Measurements from ENCODE around the gene SEMA6D.
"Not testable (repeated sequence)": the region's sequence is repeated elsewhere in the genome, so short reads cannot be mapped to it uniquely, and the experiment has no call there.

Gene SEMA6D

DNA sequence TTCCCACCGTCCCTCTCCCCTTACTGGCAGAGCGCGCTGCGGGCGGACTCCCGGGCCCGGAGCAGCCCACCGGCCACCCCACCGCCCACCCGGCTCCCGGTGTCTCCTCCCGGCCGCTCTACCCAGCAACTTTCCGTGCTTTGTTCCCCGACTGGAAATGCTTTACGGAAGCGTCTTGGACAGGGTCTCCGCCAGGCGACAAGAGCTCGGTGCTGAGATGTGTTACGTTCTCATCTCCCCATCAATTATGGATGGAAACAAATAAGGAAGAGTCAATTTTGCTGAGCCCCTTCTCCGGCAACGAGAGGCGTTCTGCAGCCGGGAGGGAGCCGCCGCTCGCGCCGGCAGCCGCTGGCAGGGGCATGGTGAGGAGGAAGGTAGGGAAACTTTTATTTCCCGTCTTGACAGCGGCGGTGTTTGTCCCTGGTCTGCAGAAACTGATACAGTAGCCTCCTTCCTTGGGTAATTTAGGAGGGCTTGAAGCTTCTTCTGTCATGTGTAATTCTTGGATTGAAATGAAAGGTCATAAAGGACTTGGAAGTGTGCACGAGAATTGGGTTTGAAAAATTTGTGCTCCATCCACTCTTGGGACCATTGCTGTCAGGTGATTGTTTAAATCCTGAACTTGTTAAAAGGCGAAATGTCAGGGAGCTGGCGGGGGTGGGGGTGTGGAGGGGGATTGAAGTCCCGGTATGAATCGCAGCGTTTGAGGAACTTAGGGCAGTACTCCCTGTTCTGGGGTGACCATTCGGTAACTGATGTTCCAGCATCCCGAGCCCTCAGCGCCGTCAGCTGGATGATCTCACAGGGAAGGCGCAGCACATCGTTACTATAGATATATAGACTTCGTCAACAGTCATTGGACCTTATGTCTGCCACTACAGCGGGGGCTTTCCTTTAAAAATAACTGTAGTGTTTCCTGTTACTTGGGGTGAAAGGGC is 1.5 kb downstream of the SEMA6D start:
- DNase-seq: no peak

DNA sequence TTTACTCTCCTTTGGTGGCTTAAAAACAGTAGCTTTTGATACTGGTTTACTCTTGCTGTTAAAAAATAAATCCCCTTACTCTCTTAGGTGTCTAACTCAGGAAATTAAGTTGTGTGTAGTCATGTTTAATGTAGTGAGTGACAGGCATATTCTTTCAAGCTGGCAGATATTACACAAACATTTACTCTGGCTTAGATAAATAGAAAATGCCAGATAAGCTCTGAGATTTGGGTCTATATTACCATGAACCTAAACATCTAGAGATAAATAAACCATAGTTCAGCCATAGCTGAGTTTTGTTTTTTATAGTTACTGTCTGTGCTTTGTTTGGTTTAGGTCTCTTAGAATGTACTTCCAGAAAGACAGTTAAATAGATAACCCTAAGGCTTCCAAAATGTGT is 2.4 kb downstream of the SEMA6D start:
- no peak for DNase-seq

DNA sequence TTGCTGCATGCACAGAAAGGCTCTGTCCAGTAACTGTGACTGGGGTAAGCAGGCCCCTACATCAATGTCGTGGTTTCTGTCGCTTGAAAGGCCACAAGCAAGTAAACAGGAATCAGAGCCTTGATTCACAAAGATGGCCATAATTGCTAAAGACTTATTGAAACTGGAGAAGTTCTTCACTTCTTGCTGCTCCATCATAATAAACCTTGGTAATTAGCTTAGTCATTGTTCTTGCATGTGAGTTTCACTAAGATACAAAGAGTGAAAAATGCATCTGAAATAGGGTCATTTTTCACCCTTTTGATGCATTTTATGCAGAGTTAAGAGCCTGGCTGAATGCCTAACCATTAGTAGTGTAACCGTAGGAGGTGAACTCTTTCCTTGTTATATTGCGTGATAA is 3.2 kb downstream of the SEMA6D start:
- DNase-seq: no peak

DNA sequence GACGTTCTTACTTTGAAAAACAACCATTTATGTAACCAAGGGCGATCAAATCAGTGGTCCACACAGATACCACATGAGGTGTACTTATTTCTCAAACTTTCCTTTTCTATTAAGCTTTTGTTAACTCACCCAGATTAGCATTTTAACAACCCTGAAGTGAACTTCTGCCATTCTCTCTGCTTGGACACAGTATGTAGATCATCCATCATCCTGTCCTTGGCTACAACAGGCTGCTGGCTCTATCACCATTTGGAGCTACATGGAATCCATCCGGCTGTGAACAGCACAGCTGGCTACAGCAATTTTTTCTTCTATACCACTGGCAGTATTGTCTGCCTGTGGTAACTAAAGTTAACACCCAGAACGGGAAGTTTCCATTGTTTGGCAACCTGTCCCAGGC is 4.4 kb downstream of the SEMA6D start:
- DNase-seq: no peak

DNA sequence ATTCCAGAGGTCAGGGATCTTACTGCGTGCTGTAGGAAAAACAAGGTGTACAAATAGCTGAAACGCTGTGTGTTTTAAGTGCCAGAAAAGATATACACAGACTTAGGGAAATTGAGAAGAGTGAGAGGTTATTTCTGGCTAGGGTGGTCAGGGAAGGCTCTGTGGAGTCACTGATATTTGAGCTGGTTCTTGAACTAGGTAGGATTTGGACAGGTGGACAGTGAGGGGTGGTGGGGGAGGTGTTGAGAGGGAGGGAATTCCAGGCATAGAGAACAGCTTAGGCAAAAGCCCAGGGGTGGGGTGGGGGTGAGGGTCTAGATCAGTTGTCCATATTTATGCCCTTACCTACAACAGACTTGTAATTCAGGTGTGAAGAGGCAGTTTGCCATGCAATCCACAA is 7.0 kb downstream of the SEMA6D start:
- DNase-seq: no peak

DNA sequence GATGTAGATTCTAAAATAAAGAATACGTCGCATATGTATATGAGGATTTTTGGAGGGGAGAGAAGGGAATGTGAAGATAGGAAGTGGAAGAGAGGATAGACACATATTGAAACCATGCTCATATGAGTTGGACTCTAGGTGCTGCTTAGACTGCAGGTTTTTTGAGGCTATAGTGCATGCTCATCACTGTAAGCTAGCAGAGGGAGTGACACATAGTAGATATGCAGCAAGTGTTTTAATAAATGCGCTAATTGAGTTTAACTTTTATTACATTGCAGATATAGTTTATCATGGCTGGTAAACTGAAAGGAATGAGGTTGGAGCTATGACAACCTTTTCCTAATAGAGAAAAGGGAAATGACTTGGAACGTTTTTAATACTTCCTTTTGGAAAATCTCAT is 7.7 kb downstream of the SEMA6D start:
- DNase-seq: no peak

DNA sequence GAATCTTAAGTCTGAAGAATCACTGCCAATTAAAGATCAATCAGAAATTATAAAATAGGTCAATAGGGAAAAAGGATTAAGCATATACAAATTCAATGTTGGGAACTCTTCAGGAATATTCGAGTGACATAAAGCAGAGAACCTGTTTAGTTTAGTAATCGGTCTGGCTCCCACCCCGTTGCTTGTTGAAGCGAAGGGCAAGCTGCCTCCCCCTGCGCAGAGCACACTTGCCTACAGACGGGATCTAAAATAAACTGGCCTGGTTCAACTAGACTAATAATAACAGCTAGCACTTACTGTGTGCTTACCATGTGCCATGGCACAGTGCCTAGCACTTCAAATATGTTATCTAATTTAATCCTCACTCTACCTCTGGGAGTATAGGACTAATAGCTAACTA is 8.6 kb downstream of the SEMA6D start:
- DNase-seq: no peak

DNA sequence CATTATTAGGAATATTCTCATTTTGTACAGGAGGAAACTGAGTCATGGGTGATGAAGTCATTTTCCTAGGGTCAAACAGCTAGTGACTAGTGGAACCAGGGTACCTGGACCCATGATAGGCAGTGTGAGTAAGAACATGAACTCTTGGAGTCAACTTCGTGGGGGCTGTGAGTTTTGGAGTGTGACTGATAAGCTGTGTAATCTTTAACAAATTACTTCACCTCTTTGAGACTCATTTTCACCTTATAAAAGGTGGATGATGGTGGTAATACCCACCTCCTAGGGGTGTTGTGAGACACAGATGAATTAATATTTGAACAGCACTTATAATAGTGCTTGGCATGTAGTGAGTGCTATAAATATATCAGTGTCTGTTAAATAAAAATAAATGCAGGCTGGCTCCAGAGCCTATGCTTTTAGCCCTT is 9.1 kb downstream of the SEMA6D start:
- DNase-seq: no peak

DNA sequence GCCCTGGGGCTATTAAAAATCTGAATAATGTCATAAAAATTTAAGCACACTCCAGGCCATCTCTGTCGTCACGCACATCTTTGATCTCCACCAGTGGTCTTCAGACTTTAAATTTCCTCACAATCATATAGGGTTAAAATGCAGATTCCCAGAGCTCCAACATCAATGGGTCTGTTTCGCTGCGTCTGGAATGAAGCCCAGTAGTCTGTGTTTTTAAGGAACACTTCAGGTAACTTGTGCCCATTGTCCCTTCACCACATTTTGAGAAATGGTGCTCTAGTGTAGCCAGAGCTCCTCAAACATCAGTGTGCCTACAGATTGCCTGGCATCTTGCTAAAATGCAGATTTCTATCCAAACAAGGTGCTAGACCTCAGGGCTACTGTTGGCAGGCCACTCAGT is 9.8 kb downstream of the SEMA6D start:
- DNase-seq: no peak

DNA sequence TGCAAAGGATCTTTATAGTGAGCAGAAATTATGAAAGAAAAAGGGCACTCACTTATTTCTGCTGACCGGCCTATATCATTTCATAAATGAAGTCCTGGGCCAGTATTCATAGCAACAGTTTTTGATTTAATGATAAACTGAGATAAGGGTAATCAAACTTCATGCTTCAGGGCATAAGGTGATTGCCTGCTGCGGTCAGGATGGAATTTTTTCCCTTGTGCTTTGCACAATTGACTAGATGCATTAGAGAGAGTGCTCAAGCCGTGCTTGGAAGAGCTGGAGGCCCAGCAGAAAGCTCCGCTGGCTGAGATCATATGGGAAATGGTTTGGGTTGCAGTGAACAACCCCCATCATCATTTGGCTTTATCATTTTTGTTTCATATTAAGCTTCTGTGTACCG is 10.4 kb downstream of the SEMA6D start:
- DNase-seq: no peak

DNA sequence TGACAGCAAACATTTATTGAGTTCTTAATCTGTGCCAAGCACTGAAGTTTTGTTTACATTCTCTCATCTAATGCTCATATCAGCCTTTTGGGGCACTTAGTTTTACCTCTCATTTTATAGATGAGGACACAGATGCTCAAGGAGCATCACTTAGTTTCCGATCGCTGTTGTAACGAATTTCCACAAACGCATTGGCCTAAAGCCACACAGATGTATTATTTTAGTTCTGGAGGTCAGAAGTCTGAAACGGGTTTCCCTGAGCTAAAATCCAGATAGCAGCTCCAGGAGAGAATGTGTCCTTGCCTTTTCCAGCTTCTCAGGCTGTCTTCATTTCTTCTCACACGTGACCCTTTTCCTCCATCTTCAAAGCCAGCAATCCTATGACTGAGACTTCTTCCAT is 11.1 kb downstream of the SEMA6D start:
- no peak for DNase-seq

DNA sequence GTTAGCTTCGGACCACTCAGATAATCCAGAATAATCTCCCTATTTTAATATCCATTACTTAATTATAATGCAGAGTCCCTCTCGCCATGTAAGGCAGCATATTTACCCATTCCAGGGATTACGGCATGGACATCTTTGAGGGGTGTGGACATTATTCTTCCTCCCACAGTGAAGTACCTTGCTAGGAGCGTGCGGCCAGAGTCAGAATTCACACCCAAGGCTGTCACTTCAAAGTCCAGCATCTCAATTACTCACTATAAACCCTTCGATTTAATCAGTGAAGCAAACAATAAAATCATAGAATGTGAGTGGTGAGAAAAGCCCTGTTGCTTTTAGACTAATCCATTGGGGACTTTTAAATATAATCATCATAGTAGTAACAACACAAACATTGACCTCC is 11.6 kb downstream of the SEMA6D start:
- DNase-seq: no peak

DNA sequence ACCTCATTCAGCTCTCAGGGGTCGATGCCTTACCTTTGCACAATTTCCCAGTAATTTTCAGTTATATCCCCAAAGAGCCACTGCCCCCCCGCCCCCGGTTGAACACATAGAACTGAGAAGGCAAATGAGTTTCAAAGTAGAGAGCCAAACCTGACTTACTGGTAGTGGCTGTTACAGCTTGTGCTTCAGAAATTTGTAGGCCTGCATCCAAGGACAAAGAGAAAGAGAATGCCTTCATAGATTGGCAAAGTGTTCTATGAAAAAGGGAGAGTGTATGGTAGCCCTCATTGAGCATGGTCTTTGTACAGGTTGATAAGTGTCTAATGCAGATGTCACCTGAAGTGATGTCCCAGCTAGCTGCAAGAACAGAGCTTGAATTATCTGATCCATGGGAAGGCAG is 13.9 kb downstream of the SEMA6D start:
- no peak for DNase-seq

DNA sequence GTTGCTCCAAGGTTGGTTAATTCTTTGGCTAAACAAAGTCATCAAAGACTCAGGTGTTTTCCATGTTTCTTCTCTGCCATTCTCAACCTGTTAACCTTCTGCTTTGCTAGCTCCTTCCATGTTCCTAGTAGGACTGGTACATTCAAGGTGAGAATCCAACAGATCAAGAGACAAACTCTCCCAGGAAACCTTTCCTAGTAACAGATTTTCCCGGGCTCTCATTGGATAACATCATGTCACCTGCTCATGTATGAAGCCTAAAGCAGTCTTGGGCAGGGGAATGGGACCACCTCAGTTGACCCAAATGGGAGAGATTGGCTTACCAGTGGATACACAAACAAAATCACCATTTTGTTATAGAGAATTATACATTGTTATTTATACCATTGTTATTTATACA is 14.9 kb downstream of the SEMA6D start:
- no peak for DNase-seq

DNA sequence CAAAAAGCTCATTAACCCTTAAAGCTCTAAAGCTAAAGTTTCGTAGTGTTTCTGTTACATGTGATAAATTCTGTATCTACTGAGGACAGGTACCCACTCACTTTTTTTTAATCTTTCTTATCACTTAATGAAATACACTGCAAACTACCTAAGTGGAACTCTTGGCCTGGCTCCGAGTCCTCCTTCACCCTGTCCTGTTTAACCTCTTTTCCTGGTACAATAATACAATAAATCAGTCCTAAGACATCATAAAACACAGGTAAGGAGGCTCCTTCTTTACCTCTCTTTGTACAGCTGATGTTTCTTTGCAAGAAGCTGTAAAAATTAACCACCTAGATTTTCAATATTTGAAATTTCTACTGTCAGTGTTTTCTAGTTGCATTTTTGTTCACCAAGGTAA is 15.8 kb downstream of the SEMA6D start:
- no peak for DNase-seq

DNA sequence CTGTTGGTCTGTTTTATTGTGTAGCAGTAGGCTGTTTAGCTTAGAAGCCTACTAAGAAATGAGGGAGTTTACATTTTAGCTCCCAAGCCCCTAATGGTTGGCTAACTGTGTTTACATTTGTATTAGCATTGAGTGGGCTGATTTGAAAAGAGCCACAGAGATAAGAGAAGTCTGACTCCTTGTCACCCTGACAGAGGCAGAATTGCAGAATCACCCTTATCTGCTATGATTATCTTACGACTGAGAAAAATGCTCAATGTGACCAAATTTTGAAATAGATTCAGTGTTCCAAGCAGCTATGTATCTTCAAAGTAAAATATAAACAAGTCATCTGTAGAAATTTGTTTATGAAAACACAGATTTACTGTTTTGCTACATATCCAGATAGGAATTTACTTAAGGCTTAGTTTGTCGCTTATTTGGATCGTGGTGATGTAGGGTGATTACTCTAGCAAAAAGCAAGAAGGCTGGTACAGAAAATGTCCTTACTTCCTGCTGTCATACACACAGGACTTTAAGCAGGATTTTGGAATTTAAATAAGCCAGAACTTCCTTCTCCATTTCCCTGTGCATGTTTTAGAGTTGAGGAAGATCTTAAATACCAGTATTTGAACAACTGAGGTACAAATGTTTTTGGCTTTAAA is 19.0 kb downstream of the SEMA6D start:
- no peak for DNase-seq

DNA sequence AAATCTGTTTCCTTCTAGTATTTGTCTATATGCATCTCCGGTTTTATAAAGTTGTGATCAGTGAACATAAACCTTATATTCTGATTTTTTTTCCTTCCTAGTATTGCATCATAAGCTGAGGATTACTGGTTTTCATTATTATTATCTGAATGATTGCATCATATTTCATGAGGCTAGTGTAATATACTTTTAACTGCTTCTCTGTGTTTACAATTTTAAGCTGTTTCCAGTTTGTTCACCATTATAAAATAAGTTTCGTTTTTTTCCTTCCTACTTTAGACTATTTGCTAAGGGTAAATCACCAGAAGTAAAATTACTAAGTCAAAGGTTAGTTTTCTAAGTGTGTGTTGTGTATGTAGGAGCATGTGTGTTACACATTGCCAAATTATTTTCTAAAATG is 20.2 kb downstream of the SEMA6D start:
- no peak for DNase-seq

DNA sequence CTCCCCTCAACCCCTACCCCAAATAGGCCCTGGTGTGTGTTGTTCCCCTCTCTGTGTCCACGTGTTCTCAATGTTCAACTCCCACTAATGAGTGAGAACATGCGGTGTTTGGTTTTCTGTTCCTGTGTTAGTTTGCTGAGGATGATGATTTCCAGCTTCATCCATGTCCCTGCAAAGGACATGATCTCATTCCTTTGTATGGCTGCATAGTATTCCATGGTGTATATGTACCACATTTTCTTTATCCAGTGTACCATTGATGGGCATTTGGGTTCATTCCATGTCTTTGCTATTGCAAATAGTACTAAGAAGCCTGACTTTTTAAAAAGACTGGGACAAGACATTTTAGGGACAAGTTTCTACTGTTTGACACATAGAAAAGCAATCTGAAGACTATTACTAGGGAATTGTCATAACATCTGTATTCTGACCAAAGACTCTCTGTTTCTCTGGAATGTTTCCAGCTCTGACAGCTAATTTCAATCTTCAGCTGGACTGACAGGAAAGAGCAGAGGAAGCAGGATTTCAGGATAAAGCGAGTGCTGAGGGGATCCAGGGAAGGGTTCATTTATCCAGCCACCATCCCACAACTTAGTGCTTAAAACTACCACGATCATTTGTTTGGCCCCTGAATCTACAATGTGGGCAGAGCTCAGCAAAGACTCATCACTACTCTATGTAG is 21.0 kb downstream of the SEMA6D start:
- not testable (repeated sequence) for DNase-seq

DNA sequence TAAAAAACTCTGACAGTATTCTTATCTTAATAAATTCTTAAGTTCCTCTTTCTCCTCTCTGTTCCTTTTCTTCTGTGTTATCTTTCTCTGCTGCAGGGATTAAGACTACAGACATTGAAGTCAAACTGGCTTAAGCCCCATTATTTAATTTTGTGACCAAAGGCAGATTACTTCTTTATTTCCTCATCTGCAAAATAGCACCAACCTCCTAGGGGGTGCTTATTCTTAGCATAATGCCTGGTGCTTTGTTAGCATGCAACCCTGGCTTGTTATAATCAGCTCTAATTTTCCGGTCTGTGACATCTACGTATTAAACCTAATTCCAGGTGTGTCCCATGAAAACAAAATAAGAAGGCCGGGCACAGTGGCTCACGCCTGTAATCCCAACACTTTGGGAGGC is 23.8 kb downstream of the SEMA6D start:
- DNase-seq: no peak

DNA sequence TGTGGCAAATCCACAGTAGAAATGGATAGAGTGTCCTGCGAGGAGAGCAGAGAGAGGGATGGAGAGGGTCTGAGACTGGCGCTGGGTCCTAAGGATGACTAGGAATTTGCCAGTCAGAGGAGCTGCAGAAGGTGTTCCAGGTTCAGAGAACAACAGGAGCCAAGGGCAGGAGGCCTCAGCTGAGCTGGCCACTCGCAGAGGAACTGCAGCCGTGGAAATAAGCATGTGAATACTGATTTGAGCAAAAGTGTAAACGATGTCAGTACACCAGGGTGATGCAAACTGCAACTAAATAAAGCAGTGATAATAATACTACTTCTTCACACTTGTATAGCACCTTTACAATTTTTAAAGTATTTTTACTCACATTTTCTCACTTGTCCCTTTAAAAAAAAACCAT is 24.6 kb downstream of the SEMA6D start:
- DNase-seq: no peak

DNA sequence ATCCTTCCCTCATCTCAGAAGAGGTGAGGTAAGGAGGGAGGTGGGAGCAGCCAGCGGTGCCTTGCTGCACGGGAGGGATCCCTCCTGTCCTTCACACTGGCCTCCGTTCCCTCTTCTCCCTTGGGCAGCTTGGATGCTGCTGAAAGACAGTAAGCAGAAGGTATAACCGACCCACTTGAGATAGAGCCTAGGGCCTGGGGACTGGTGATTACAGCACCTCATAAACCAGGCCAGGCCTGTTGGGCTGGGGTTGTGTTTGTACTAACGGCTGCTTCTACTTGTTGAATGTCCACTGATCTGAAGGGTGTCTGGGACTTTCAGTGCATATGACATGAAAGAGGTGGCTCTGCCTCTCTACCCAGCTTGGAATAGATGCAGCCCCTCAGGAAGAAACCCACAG is 25.0 kb downstream of the SEMA6D start:
- DNase-seq: no peak

DNA sequence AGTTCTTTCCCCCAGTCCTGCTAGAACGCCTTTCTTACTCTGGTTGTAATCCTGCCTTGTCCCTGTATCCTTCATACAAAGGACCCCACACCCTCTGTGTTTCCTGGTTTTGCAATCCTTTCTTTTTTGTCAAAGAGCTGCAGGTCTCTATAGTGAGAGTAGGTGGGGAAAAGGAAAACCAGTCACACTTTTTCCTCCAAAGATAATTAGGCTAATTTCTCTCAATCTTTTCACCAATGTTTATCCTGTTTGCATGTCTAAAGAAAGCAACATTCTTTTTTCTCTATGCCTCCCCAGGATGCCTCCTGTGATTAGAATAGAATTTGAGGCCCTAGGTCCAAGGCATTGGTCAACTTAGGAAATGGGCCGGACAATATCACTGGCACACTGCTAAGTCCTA is 25.4 kb downstream of the SEMA6D start:
- DNase-seq: no peak

DNA sequence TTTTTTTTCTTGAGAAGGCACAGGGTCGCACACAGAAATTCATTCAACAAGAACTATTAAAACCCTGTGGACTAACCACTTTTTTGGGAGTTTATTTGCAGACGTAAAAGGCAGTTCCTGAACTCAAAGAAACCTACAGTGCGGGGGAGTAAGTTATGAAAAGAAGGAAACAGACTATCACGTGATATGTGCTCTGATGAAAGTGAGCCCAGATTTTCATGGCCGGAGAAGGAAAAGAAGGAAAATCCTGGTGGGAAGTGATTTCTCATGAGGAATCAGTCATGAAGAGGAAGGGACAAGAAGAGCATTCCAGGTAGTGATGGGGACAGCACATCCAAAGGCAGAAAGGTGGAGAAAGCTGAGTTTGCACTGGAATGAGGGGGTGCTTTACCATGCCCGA is 26.1 kb downstream of the SEMA6D start:
- DNase-seq: no peak

DNA sequence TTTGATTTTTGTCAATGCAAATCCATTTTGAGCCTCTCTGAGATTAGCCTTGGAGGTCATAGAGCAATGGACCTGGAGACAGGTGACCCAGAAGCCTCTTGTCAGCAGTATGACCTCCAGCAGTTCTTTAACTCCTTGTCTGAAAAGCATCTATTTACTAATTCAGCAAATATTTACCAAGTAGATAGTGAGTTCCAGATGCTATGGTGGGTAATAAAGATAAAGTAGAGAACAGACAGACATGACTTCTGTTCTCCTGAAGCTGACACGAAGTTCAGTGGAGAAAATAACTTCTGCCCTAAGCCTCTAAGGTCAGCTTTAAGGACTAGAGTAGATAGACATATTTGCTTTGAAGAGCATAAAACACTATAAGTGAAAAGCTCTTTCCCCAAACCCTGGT is 26.6 kb downstream of the SEMA6D start:
- no peak for DNase-seq

Data from effector CD4-positive, alpha-beta T cell (primary cell).